GM19238 (cell line): ENCODE measurements around the gene PLCD3.
A peak's percentile ranks its signal among the peaks of the same experiment; 100 is the strongest.

Experiments
- DNase-seq: peaks from one replicate; pipeline ENCODE4 v3.0.0; 2011; ENCODE audit warnings: low spot score; ENCODE audit not compliant: insufficient read length

PLCD3 gene

GRCh38 chr17:45149669-45150664 is 17.7 kb upstream of the PLCD3 start:
- no peak for DNase-seq

GRCh38 chr17:45149037-45149668 is 16.8 kb upstream of the PLCD3 start:
- DNase-seq = peak; percentile 66

DNA sequence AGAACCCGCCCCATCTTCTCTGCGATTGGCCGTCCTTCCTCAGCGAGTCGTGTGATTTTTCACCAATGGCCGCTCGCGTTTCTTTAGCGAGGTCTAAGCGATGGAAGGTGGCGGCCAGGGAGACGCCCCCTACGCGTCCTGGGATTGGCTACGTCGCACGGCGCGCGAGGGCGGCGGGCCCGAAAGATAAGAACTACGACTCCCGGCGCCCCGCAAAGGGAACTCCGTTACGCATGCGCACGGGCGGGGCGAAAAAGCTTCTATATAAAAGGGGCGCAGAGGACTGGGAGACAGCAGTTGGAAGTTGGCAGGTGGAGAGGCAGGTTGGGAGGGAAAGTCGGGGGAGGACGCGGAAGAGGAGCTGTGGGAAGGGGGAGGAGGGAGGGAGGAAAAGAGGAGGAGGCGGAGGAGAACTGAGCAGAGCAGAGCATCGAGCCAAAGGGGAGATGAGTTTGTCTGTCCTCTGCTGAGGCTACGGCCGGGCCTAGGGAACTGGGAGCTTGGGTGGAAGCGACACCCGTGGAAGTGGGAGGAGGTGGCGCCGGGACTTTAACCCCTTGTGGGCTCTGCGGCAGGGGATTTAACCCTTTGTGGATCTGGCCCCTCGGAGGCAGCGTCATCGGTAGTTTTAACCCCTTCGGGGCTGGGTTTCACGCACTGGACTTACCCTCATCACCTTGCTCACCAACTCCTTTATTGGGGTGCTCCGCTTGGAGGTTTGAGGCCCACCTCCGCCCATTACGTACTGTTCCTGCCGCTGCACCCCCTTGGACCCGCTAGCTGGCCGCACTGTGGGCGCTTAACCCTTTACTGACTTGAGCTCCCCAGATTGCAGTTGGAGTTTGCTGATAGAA is 16.1 kb upstream of the PLCD3 start, which contains the start of gene HEXIM1:
HEXIM1 (plus strand) TSS at position 293 of the 854 bp plus-strand sequence. CDS start 716 bp downstream, outside the sequence.
- peak; percentile 95 for DNase-seq

GRCh38 chr17:45147581-45148182 is 15.4 kb upstream of the PLCD3 start:
- DNase-seq = peak; percentile 59

DNA sequence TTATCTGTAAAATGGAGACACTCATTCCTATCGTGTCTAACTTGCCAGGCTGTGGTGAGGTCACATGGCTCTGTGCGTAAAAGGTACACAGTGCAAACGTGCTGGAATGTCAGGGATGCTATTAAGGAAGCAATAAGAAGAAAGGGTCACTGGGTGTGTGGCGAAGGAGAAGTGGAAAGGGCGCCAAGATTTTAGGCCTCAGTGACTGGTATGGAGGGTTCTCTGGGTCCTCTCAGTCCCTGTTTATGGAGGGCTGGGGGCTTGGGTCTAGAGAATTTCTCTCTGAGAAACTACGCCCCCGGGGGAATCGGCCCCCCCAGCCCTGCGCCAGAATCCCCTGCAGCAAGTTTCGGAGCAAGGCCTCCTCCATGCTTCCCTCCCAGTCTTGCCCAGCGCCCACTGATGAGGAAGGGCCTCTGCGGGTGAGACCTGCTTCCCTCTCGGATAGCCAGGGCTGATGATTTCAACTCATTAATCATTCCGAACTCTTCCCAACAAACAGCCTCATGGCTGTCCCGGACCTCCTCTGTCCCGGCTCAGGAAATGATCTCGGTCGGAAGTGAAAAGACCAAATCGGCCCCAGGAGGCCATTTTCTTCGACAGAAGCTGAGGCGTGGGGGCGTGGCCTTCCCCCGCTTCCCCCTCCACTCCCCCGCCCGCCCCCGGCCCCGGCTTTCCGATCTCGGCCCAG is 14.7 kb upstream of the PLCD3 start:
- peak; percentile 60 for DNase-seq

- no peak for DNase-seq
These were observed 14.2 kb upstream of the PLCD3 start for GRCh38 chr17:45146592-45146889.

DNA sequence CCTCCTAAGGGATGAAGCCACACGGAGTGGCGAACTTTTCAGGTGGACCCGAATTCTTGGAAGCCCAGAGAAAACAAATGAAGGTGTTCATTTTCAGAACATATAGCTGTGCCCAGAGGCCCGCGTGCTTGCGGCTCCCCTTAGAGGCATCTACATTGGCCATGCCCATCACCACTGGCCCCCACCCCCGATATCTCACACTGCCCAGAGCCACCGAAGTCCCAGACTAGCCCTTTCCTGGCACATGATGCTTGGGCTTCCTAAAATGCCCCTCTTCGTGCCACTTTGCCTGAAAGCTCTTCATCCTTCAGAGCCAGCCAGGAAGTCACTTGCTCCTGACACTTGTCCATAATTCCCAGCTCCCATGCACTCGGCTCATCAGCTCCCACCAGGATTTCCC is 13.9 kb upstream of the PLCD3 start:
- no peak for DNase-seq

DNA sequence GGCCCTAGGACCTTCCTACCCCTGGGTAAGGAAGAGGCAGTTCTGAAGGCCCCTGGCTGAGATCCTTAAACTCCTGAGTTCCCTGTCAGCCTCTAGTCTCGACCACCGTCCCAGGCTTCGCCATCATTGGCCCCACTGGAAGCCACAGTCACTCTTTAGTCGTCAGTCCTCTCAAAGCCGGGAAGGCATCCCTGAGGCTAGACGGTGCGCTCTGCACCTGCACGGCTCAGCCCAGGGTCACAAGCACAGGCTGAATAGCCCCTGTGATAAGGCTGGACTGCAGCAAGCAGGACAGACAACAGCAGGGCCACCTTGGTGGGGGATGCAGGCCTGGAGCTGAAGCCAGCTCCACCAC is 12.7 kb upstream of the PLCD3 start:
- DNase-seq = no peak

DNA sequence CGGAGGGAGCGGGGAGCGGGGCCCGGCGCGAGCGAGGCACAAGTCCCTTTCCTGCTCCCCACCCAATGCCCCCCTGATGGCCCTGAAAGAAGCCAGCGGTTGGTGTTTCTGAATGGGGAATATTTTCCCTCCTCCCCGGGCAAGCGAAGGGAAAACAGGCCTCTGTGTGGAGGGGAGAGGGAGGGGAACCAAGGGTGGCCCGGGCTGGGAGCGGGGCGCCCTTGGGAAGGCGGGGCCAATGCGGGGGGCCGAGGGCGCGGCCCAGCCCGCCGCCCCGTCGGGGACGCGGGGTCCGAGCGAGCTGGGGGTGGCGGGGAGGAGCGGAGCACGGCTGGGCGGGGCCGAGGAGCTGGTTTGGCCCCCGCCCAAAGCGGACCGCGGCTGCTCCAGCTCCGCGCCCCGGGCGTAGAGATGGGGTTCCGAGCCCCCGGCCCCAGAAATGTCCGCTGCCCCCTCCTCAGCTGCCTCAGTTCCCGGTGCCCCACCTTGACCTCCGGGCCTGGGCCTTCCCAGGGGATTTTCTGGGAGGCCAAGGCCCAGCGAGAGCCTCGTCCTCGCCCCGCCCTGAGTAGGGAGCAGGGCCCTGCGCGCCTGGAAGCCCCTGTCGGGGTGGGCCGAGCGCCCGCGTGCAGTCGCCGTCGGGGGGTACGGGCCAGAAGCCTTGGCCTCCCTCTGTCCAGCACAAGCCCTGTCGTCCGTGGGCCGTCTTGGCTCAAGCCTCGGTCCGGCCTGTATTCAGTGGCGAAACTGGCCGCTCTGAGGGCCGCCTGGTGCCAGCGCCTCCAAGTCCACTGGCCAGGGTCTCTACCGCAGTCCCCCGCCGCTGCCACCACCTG is 12.1 kb upstream of the PLCD3 start:
- DNase-seq = no peak

DNA sequence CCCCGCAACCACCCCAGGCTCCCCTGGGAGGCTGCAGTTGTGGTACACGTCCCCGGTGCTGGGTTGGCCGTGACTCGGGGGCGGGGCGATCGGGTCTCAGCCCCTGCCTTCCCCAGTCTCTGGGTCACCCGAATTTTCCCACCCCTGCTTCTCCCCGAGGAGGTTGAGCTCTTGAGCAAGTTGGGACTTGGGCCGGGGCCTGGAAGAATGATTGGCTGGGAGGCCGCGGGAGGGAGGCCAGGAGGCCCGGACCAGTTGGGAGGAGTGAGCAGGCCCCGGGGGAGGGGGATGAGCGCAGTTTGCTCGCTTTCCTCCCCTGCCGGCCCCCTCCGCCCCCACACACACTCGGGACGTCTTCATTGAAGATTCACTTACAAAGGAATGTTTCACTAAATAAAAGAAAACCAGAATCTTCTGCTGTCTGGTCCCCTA is 11.5 kb upstream of the PLCD3 start:
- no peak for DNase-seq

DNA sequence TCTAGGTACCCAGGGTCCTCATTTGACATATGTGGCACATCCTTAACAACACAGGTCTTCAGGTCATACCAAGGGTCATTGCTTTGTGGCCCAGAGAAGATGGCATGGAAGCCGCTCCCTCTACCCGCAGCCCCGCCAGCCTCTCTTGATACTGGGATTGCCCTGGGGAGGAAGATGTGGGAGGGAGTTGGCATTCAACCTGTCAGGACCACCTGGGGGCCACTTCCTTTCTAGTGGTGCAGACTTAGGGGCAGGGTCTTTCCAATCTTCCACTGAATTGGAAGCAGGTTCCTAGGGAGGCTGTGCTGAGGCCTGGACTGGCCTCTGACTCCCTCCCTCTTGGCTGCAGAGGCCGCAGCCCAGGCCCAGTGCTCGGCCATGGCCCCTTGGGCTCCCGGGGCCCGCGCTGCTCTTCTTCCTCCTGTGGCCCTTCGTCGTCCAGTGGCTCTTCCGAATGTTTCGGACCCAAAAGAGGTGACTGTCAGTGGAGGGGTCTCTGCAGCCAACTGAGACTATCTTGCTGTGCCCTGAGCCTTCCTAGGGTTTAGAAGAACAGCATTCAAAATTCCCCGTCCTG is 10.9 kb upstream of the PLCD3 start:
- no peak for DNase-seq

DNA sequence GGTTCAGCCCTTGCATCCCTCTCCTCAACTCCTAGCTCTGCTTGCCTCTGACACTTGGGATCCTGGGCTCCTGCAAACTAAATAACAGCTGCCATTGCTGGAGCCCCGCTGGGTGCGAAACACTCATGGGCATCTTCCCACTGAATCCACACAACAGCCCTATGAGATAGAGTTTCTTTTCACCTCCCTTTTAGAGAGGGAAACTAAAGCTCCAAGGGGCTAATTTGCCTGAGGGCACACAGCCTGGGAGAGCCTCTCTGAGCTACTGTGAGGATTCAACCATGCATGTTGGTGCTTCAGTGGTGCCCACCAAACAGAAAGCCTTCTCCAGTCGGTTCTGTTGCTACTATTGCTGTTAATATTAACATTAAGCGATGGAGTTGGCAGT is 7.2 kb upstream of the PLCD3 start:
- DNase-seq = no peak

- no peak for DNase-seq
These were observed 6.7 kb upstream of the PLCD3 start for GRCh38 chr17:45138911-45139532.

GRCh38 chr17:45137561-45138305 is 5.4 kb upstream of the PLCD3 start:
- no peak for DNase-seq

DNA sequence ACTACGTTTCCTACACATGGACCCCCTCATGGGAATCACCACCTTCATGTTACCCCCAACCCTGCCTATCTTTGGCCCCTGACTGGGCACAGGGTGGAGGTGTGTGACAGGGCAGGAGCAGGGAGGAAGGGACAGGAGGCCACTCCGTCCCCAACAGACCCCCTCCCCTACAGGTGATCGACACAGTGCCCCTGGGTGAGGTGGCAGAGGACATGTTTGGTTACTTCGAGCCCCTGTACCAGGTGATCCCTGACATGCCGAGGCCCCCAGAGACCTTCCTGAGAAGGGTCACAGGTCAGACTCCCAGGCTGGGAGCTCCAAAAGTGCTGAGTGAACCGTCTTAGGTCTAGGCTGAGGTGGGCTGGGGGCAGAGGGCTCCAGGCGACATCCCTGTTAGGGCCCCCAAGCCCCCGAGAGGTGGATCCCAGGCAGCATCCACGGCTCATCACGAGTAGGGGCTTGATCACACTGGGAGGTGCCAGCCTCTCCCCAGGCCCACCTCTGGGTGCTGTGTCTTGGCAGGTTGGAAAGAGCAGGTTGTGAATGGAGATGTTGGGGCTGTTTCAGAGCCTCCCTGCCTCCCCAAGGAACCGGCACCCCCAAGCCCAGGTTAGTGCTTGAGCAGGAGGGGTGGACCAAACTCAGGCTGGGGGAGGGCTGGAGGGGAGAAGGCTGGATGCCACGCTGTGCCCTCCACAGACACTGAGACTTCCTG is 4.7 kb upstream of the PLCD3 start:
- no peak for DNase-seq

- DNase-seq = no peak
These were observed 3.9 kb upstream of the PLCD3 start for GRCh38 chr17:45135978-45136791.
